Measurements from ENCODE around the gene INPPL1.

INPPL1 gene

DNA sequence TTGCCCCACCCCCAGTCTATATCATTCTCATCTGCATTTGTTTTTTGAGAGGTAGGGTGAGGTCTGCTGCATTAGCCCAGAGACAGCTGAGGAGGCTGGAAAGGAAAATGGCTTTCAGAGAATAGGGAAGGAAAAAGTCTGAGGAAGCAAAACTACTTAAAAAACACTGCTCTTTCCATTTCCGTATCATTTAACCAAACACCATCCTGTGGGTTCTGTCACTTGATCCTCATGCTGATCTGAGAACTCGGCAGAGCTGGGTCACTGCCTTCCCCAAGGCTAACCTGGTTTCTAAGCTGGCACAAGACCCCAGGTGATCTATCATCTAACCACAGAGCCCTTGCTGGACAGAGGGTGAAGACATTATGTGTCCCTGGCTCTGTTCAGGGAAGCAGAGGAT lies 6.7 kb upstream of the INPPL1 start:
- in situ Hi-C loops (cut with HindIII; ENCODE audit: low sequenced_read_pairs), result no loop called here

DNA sequence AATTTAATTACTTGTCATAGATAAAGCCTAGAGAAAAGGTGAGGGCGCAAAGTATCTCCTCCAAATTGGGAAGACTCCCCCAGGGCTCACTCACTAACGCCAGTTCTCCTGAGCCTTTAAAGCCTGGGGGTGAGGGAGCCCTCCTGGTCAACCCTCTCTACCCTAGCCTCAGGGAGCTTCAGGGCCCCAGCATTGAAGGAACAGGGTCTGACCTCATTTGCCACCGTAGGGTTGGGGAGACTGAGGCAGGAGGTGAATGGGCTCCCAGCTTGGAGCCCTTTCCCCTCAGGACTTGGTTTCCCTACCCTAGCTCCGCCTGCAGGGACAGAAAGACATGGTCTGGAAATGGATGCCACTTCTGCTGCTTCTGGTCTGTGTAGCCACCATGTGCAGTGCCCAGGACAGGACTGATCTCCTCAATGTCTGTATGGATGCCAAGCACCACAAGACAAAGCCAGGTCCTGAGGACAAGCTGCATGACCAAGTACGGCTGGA lies 6.3 kb upstream of the INPPL1 start:
- in situ Hi-C loops (cut with HindIII; ENCODE audit: low sequenced_read_pairs), result no loop called here

DNA sequence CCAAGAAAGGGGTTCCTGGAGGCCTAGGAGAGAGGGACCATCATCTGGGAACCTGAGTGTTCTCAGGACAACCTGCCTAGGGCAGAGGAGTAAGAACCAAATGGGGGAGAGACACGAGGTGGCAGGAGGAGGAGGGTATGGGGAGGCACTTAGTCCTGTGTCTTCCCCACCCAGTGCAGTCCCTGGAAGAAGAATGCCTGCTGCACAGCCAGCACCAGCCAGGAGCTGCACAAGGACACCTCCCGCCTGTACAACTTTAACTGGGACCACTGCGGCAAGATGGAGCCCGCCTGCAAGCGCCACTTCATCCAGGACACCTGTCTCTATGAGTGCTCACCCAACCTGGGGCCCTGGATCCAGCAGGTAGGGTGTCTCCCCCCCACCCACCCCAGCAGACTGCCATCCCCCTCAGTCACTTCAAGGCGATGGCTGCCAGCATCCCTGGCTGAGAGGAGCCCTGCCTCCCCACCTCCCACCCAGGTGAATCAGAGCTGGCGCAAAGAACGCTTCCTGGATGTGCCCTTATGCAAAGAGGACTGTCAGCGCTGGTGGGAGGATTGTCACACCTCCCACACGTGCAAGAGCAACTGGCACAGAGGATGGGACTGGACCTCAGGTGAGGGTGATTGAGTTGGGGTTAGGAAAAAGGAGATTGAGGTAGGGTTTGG lies 3.7 kb upstream of the INPPL1 start:
- in situ Hi-C loops (cut with HindIII; ENCODE audit: low sequenced_read_pairs), result no loop called here

DNA sequence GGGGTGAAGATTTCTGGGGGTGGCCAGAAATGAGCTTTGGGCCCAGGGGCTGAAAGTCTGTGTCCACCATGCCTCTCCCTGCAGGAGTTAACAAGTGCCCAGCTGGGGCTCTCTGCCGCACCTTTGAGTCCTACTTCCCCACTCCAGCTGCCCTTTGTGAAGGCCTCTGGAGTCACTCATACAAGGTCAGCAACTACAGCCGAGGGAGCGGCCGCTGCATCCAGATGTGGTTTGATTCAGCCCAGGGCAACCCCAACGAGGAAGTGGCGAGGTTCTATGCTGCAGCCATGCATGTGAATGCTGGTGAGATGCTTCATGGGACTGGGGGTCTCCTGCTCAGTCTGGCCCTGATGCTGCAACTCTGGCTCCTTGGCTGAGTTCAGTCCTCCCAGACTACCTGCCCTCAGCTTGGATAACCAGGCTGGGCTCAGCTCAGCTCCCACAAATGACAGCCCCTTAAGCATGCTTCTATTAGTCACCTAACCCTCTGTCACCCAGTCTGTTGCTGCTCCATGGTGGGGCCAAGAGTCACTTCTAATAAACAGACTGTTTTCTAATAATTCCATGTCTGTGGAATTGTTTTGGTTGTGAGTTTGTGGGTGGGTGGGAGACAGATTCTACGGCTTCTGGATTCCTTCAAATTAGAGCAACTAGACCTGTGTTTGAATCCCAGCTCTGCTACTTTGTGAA lies 3.0 kb upstream of the INPPL1 start:
- in situ Hi-C loops (cut with HindIII; ENCODE audit: low sequenced_read_pairs), result no loop called here

- in situ Hi-C loops (cut with HindIII; ENCODE audit: low sequenced_read_pairs), result no loop called here
Measured at GRCh38 chr11:72222106-72222891, 2.3 kb upstream of the INPPL1 start.

DNA sequence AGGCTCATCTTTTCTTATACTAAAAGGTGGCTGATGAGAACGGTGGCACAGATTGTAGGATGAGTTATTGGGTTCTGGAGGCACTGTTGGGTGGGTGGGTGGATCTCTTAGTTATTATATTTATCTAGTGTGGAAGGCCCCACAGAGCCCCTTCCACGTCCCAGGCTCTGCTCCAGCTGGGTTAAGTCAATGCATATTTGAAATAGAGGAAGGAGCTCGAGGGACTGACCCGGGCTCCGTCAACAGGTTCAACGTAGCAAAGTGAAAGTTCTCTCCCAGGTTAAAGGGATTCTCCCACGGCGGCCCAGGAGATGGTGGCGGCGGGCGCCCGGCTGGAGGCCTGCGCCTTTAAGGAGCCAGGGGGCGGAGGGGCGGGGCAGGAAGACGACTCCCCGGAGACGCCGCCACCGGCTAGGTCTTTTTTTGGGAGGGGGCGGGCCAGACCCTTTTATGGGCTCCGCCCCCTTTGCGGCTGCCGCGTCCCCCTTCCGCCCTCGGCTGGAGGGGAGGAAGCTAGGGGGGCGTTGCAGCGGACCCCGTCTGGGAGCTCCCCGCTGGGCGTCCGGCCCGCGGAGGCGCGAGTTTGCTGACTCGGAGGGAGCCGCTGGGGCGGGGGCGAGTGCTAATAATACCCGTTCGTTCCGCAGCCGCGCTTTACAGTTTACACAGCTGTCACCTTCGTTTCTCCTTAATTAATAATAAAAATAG lies 1.5 kb upstream of the INPPL1 start:
- in situ Hi-C loops (cut with HindIII; ENCODE audit: low sequenced_read_pairs), result no loop called here

DNA sequence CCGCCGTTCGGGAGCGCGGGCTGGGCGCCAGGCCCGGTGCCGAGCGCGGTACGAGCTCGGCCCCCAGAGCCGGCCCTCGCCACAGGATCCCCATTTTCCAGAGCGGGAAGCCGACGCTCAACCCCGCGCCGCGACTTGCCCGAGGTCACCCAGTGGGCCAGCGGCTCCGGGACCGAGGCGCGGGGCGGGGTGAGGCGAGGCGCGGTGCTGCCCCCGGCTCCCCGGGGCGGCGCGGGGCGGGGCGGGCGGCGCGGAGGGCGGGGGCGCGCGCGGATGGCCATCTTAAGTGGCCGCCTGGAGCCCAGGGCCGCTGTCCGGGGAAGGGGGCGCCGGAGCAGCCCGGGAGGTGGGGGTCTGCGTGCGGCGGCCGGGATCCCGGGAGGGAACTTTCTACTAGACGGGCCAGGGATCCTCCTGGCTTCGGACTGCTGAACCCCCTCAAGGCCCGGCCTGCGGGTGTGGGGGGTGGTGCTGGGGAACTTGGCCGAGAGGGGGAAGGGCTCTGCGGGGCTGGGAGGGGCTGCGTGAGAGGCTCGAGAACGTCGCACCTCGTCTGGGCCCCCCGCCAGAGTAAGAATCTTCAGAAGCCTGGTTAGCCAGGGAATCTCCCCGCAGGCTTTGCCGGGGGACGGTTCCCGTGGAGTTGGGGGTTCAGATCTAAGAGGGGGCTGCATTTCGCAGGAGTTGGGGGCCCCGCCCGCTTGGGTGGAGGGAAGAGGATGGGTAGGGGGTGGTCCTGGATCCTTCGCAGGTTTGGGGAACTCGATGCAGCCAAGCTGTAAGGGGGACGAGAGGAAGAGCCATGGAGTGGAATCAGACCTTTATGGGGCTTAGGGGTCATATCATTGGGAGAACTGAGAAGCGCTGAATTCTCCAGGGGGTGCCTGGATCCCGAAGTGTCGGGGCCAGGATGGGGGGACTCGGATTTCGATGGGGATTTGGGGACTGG lies 678 bp upstream of the INPPL1 start:
- in situ Hi-C loops (cut with HindIII; ENCODE audit: low sequenced_read_pairs), result no loop called here

DNA sequence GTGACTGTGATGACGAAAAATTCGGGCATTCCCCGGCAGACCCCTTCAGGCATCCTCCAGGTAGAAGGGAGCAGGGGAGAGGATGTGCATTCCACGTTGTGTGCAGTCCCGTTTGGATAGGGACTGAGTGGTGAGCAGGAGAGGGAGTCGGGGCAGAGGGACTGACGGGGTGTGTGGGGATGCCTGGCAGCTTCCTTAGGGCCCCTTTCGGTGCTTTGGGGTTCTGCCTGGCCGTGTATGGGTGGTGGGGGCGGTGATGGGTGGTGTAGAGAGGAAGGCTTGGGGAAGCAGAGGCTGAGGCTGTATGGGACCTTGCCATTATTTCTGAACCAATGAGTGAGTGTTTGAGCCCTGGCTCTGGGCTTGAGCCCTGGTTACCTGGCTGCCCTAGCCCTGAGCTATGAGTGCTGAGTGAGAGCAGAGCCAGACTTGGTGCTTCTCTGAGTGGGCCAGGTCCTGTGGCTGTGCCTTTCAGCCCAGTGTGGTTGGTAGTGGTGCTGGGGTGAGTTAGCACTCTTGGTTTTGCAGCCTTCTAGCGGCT lies 914 bp downstream of the INPPL1 start:
- in situ Hi-C loops (cut with HindIII; ENCODE audit: low sequenced_read_pairs), result no loop called here

- in situ Hi-C loops (cut with HindIII; ENCODE audit: low sequenced_read_pairs), result no loop called here
Measured at GRCh38 chr11:72226701-72227100, 2.1 kb downstream of the INPPL1 start.

- in situ Hi-C loops (cut with HindIII; ENCODE audit: low sequenced_read_pairs), result no loop called here
Measured at GRCh38 chr11:72227316-72228228, 3.0 kb downstream of the INPPL1 start.

GRCh38 chr11:72228229-72228843 lies 3.8 kb downstream of the INPPL1 start:
- in situ Hi-C loops (cut with HindIII; ENCODE audit: low sequenced_read_pairs), result no loop called here

GRCh38 chr11:72228844-72229231 lies 4.3 kb downstream of the INPPL1 start:
- in situ Hi-C loops (cut with HindIII; ENCODE audit: low sequenced_read_pairs), result no loop called here

- in situ Hi-C loops (cut with HindIII; ENCODE audit: low sequenced_read_pairs), result no loop called here
Measured at GRCh38 chr11:72229336-72229924, 4.9 kb downstream of the INPPL1 start.

DNA sequence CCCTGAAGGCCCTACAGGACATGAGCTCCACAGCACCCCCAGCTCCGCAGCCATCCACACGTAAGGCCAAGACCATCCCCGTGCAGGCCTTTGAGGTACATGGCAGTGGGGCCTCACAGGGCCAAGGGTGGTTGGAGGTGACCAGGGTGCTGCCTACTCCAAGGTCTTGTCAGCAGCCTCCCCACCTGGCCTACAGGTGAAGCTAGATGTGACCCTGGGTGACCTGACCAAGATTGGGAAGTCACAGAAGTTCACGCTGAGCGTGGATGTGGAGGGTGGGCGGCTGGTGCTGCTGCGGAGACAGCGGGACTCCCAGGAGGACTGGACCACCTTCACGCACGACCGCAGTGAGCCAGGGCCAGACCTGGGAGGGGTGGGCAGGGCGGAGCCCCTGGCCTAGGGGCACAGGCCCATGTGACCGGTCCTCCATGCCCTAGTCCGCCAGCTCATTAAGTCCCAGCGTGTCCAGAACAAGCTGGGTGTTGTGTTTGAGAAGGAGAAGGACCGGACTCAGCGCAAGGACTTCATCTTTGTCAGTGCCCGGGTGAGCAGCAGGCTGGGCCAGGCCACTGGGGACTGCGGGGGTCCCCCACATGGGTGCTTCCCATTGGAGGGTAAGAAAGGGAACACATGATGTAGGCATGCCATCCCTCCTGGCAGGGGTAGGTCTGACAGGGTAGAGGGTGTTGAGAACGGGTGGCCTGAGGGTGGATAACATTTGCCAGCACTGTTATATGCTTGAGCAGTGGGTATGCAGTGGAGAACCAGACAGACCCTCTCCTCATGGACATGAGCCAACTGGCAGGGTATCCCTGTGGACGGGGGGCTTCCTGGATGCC lies 5.6 kb downstream of the INPPL1 start:
- in situ Hi-C loops (cut with HindIII; ENCODE audit: low sequenced_read_pairs), result no loop called here

DNA sequence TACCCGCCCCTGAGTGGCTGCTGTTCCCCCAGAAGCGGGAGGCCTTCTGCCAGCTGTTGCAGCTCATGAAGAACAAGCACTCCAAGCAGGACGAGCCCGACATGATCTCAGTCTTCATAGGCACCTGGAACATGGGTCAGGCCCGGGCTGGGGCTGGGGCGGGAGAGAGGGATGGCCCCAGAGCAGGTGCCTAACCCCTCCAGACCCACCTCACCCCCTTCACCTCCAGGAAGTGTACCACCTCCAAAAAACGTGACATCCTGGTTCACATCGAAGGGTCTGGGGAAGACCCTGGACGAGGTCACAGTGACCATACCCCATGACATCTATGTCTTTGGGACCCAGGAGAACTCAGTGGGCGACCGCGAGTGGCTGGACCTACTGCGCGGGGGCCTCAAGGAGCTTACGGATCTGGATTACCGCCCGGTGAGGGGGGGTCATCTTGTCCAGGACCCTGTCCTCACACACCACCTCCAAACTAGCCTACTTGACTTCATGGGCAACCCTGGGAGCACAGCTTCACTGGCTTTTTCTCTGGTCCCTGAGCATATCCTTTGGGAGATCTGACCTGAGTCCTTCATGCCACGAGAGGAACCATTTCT lies 6.3 kb downstream of the INPPL1 start:
- in situ Hi-C loops (cut with HindIII; ENCODE audit: low sequenced_read_pairs), result no loop called here

GRCh38 chr11:72231396-72232259 lies 7.1 kb downstream of the INPPL1 start:
- in situ Hi-C loops (cut with HindIII; ENCODE audit: low sequenced_read_pairs), result no loop called here
